PC-3 (cell line): Measurements from ENCODE around the gene KIAA0930. TPM values are rescaled to one million over a fixed set of nuclear protein-coding genes. Genes with fewer than 3 reads are reported as not detected.
"Not testable (repeated sequence)": the region's sequence is repeated elsewhere in the genome, so short reads cannot be mapped to it uniquely, and the experiment has no call there.

Source experiments
- ATAC-seq: fragments of 200-7000 bp; cut with Tn5 transposase; 2 replicates; pipeline ENCODE4 v1.9.1; 2020; ENCODE audit warnings: mild to moderate bottlenecking, moderate library complexity
- BruUV-seq: library from RNA; stranded (reverse); fragments of 400-500 nt; replicated peaks from 2 replicates; lab custom pipeline; 2021; lab: Mats Ljungman, UMichigan
- CTCF ChIA-PET: fragments of 300-600 bp; sonication (Branson Sonifier 250); formaldehyde crosslinking; loops from one replicate; lab custom pipeline; 2022; ENCODE audit warnings: antibody characterized with exemption; lab: Charles Lee
- POLR2A ChIA-PET: fragments of 300-600 bp; sonication (Branson Sonifier 250); formaldehyde crosslinking; loops from one replicate; lab custom pipeline; 2022; ENCODE audit warnings: antibody characterized with exemption; ENCODE audit not compliant: unreplicated experiment; lab: Charles Lee
- DNase-seq: peaks from one replicate; pipeline ENCODE4 v3.0.0-alpha.2; 2015
- H2AFZ ChIP-seq: fragments of 300-600 bp; sonication (generic); 2 replicates; pipeline ENCODE4 v1.6.0; 2016; ENCODE audit warnings: antibody characterized with exemption, low read length
- H3F3A ChIP-seq: fragments of 300-600 bp; sonication (generic); one replicate; pipeline ENCODE4 v1.6.0; 2017; ENCODE audit warnings: antibody characterized with exemption, low read length, control low read depth, mild to moderate bottlenecking; ENCODE audit not compliant: unreplicated experiment
- H3K27ac ChIP-seq: fragments of 300-600 bp; sonication (generic); 2 replicates; pipeline ENCODE4 v1.5.1; 2016; ENCODE audit warnings: mild to moderate bottlenecking, low read length
- H3K27me3 ChIP-seq: fragments of 300-600 bp; sonication (generic); 2 replicates; pipeline ENCODE4 v1.6.1; 2016; ENCODE audit warnings: low read length, mixed read lengths
- H3K36me3 ChIP-seq: fragments of 300-600 bp; sonication (generic); 2 replicates; pipeline ENCODE4 v1.6.1; 2016; ENCODE audit warnings: low read depth, mixed run types, low read length, mixed read lengths
- H3K4me1 ChIP-seq: fragments of 300-600 bp; sonication (generic); 2 replicates; pipeline ENCODE4 v1.5.1; 2016; ENCODE audit warnings: low read length; ENCODE audit not compliant: insufficient read depth
- H3K4me2 ChIP-seq: fragments of 300-600 bp; sonication (generic); 2 replicates; pipeline ENCODE4 v1.6.0; 2016; ENCODE audit warnings: low read length
- H3K4me3 ChIP-seq: fragments of 300-600 bp; sonication (generic); 2 replicates; pipeline ENCODE4 v1.5.1; 2016; ENCODE audit warnings: mild to moderate bottlenecking, low read length, mixed read lengths
- H3K79me2 ChIP-seq: fragments of 300-600 bp; sonication (generic); 2 replicates; pipeline ENCODE4 v1.6.1; 2017; ENCODE audit warnings: low read length, mixed read lengths
- H3K9ac ChIP-seq: fragments of 300-600 bp; sonication (generic); 2 replicates; pipeline ENCODE4 v1.6.0; 2016; ENCODE audit warnings: mild to moderate bottlenecking, low read length
- H3K9me2 ChIP-seq: fragments of 300-600 bp; sonication (generic); replicated peaks from 2 replicates; pipeline ENCODE4 v1.6.1; 2016; ENCODE audit warnings: mixed run types, low read length, mixed read lengths
- H3K9me3 ChIP-seq: fragments of 300-600 bp; sonication (generic); 2 replicates; pipeline ENCODE4 v1.6.1; 2016; ENCODE audit warnings: low read length, mixed read lengths
- H4K20me1 ChIP-seq: fragments of 300-600 bp; sonication (generic); 2 replicates; pipeline ENCODE4 v1.6.1; 2016; ENCODE audit warnings: low read length, mixed read lengths
- EZH2 ChIP-seq: fragments of 300-600 bp; sonication (generic); IDR thresholded peaks from one replicate; pipeline ENCODE4 v1.6.1; 2017; ENCODE audit warnings: antibody characterized with exemption, mild to moderate bottlenecking, low read length; ENCODE audit not compliant: unreplicated experiment
- EZH2phosphoT487 ChIP-seq: fragments of 300-600 bp; sonication (generic); IDR thresholded peaks from 2 replicates; pipeline ENCODE4 v1.6.1; 2018; ENCODE audit warnings: mild to moderate bottlenecking, antibody characterized with exemption, low read length, borderline replicate concordance
- intact Hi-C: fragments of 100-400 bp; cut with micrococcal nuclease; formaldehyde crosslinking; loops from 2 replicates; pipeline ENCODE4 v1.9.0; 2023
- total RNA-seq: library from RNA; depleted of rRNA; stranded (reverse); fragments of >200 nt; gene quantifications from 2 replicates; pipeline ENCODE4 v1.2.3, GENCODE V29; 2014
- TF ChIP-seq, protein P1 (sequence below): fragments of 300-600 bp; sonication (generic); conservative IDR thresholded peaks from 2 replicates; pipeline ENCODE4 v1.5.1; 2017; ENCODE audit warnings: antibody characterized with exemption, low read depth, mild to moderate bottlenecking, low read length

KIAA0930 gene
- total RNA-seq, 1 experiment from 2014 or later, result 29.8 TPM

DNA sequence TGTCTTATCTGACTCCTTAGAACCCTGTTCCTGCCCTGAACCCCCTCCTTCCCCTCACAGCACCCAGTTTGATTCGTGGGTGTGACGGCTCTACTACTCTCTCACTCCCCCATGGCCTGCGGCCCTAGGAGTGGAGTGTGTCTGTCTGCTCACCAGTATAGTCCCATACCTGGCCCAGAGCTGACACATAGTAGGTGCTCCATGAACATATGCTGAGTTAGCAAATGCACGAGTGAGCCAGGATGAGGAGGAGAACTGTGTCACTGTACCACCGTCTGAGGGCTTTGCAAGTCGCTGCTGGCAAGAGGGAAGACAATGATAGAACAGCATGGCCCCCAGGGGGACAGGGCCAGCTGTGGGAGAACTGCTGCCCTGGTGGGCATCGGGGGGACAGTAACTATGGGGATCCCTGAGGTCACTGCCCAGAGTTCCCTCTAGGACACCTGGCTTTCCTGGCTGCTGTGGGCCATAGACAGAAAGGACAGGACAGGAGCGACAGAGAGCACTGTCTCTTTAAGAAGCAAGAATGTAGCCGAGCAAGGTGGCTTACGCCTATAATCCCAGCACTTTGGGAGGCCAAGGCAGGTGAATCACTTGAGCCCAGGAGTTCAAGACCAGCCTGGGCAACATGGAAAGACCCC lies 19.2 kb upstream of the KIAA0930 start:
- 0 out of 2 replicates have a peak, but pooled peaks cover 4% of the 10 kb centered on the region for H3K4me1 ChIP-seq

DNA sequence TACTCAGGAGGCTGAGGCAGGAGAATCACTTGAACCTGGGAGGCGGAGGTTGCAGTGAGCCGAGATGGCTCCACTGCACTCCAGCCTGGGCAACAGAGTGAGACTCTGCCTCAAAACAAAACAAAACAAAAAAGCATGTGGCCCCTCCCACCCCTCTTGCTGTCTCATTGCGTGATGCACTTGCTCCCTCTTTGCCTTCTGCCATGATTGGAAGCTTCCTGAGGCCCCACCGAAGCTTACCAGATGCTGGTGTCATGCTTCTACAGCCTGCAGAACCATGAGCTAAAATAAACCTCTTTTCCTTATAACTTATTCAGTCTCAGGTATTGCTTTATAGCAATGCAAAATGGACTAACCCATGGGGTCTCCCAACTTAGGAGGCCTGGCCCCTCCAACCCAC lies 17.2 kb upstream of the KIAA0930 start:
- H4K20me1 ChIP-seq, H3K9ac ChIP-seq, DNase-seq, CTCF ChIA-PET, H3K4me2 ChIP-seq, ATAC-seq, H3K9me3 ChIP-seq, H3K4me3 ChIP-seq, H3K27ac ChIP-seq, H2AFZ ChIP-seq, H3F3A ChIP-seq, H3K79me2 ChIP-seq, H3K27me3 ChIP-seq, H3K36me3 ChIP-seq, H3K4me1 ChIP-seq, POLR2A ChIA-PET, BruUV-seq, H3K9me2 ChIP-seq, intact Hi-C loops: not testable (repeated sequence)

More for the DNA sequence above, 19.2 kb upstream of the KIAA0930 start:
- DNase-seq, result no peak
- H3K27ac ChIP-seq, result no peak overlapping the region
- H3K9me3 ChIP-seq, result no peaks in the 10 kb centered on the region
- no peak overlapping the region for H3K4me3 ChIP-seq
- no TSS peak for BruUV-seq
- H3K79me2 ChIP-seq, result no peaks in the 10 kb centered on the region
- H3K36me3 ChIP-seq, result no peaks in the 10 kb centered on the region
- H3F3A ChIP-seq, result no peaks in the 10 kb centered on the region
- intact Hi-C loops, result no loop called here
- ChIA-PET CTCF (no interaction called here), POLR2A (no interaction called here)
- no peak overlapping the region for H3K4me2 ChIP-seq
- H3K9me2 ChIP-seq, result no peaks in the 10 kb centered on the region
- ATAC-seq, result no peak
- H3K27me3 ChIP-seq, result no peaks in the 10 kb centered on the region
- H4K20me1 ChIP-seq, result no peaks in the 10 kb centered on the region
- TF ChIP-seq, protein P1, sequence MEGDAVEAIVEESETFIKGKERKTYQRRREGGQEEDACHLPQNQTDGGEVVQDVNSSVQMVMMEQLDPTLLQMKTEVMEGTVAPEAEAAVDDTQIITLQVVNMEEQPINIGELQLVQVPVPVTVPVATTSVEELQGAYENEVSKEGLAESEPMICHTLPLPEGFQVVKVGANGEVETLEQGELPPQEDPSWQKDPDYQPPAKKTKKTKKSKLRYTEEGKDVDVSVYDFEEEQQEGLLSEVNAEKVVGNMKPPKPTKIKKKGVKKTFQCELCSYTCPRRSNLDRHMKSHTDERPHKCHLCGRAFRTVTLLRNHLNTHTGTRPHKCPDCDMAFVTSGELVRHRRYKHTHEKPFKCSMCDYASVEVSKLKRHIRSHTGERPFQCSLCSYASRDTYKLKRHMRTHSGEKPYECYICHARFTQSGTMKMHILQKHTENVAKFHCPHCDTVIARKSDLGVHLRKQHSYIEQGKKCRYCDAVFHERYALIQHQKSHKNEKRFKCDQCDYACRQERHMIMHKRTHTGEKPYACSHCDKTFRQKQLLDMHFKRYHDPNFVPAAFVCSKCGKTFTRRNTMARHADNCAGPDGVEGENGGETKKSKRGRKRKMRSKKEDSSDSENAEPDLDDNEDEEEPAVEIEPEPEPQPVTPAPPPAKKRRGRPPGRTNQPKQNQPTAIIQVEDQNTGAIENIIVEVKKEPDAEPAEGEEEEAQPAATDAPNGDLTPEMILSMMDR, result no peak
- TF ChIP-seq EZH2, result no peak
- TF ChIP-seq EZH2phosphoT487, result no peak
- H2AFZ ChIP-seq, result no peak overlapping the region
- H3K9ac ChIP-seq, result no peak overlapping the region

DNA sequence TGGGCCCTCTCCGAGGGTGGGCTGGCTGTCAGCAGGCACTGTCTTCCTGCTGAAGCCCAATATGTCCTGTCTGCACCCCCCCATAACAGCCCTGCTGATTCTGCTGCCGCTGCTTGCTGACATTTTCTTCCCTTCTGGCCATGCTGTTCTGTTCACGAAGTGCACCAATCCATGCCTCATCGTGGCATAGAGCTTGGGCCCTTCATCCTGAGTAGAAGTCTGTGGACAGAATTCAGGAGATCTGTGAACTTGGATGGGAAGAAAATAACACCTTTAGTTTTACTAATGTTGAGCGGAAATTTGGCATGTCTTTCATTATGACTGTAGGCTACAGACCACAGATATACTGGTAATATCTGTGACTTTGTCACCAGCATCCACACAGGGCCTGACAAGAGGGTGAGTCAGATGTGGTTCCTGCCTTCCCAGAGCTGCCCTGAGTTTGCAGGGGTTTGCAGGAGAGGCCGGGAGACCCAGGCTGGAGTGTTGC lies 14.1 kb upstream of the KIAA0930 start:
- ChIA-PET CTCF (interaction anchor here (0.5 kb wide), 1 partner anchor 162 kb away, joined by 10 read pairs; no protein-coding TSS in a partner anchor), POLR2A (no interaction called here)
- no peak overlapping the region for H3K4me2 ChIP-seq
- H3K79me2 ChIP-seq, result no peaks in the 10 kb centered on the region
- H3K27me3 ChIP-seq, result no peaks in the 10 kb centered on the region
- H3K4me1 ChIP-seq, result 0 out of 2 replicates have a peak, but pooled peaks cover 6% of the 10 kb centered on the region
- TF ChIP-seq EZH2, result no peak
- TF ChIP-seq, protein P1, result no peak
- TF ChIP-seq EZH2phosphoT487, result no peak
- intact Hi-C loops, result no loop called here
- H3K9me2 ChIP-seq, result no peaks in the 10 kb centered on the region
- H2AFZ ChIP-seq, result no peak overlapping the region
- no peak overlapping the region for H3K27ac ChIP-seq
- no peaks in the 10 kb centered on the region for H4K20me1 ChIP-seq
- ATAC-seq (peak; percentile 72), DNase-seq (peak; percentile 40)
- no peak overlapping the region for H3K4me3 ChIP-seq
- no peaks in the 10 kb centered on the region for H3K36me3 ChIP-seq
- H3K9ac ChIP-seq, result no peak overlapping the region
- no peaks in the 10 kb centered on the region for H3F3A ChIP-seq
- BruUV-seq, result no TSS peak
- H3K9me3 ChIP-seq, result no peaks in the 10 kb centered on the region
